WTC11 (cell line): ENCODE data around the gene NPL. TPM values are rescaled to one million over a fixed set of nuclear protein-coding genes. Genes with fewer than 3 reads are reported as not detected.

ENCODE experiments used
- ATAC-seq: fragments of 200-7000 bp; cut with Tn5 transposase; 2 replicates; pipeline ENCODE4 v1.10.0; 2021; ENCODE audit warnings: mild to moderate bottlenecking, moderate library complexity
- CTCF ChIA-PET: fragments of 300-600 bp; sonication (Branson Sonifier 250); formaldehyde crosslinking; loops from one replicate; lab custom pipeline; 2021; ENCODE audit warnings: antibody characterized with exemption; lab: Charles Lee
- POLR2A ChIA-PET: fragments of 350-600 bp; sonication (Branson Sonifier 250); formaldehyde crosslinking; loops from one replicate; lab custom pipeline; 2021; ENCODE audit warnings: antibody characterized with exemption; lab: Charles Lee
- DNase-seq: peaks from one replicate; pipeline ENCODE4 v3.0.0; 2021; ENCODE audit warnings: low spot score
- H3K27ac Mint-ChIP-seq: 2 replicates; pipeline ENCODE4 v1.8.0; 2021; ENCODE audit warnings: mixed read lengths
- H3K27me3 Mint-ChIP-seq: 2 replicates; pipeline ENCODE4 v1.8.0; 2021; ENCODE audit warnings: low read depth, mild to moderate bottlenecking, moderate library complexity, mixed read lengths
- H3K36me3 Mint-ChIP-seq: 2 replicates; pipeline ENCODE4 v1.8.0; 2021; ENCODE audit warnings: mixed read lengths
- H3K4me1 Mint-ChIP-seq: 2 replicates; pipeline ENCODE4 v1.8.0; 2022; ENCODE audit warnings: mixed read lengths
- H3K4me3 Mint-ChIP-seq: 2 replicates; pipeline ENCODE4 v1.8.0; 2021; ENCODE audit warnings: mild to moderate bottlenecking, moderate library complexity, mixed read lengths
- H3K9me3 Mint-ChIP-seq: 2 replicates; pipeline ENCODE4 v1.8.0; 2021; ENCODE audit warnings: mixed read lengths
- AR ChIP-seq: fragments of 250-450 bp; sonication (Bioruptor Pico); IDR thresholded peaks from 2 replicates; pipeline ENCODE4 v1.9.0; 2021; ENCODE audit warnings: mild to moderate bottlenecking
- ARID4B ChIP-seq: sonication (generic); formaldehyde crosslinking; IDR thresholded peaks from 2 replicates; pipeline ENCODE4 v1.8.0; 2023; ENCODE audit warnings: missing genetic modification reagents, mild to moderate bottlenecking, borderline replicate concordance
- ATF3 ChIP-seq: sonication (generic); formaldehyde crosslinking; conservative IDR thresholded peaks from 2 replicates; pipeline ENCODE4 v1.8.1; 2022; ENCODE audit warnings: mild to moderate bottlenecking, missing genetic modification reagents
- ATF6 ChIP-seq: sonication (generic); formaldehyde crosslinking; IDR thresholded peaks from 2 replicates; pipeline ENCODE4 v1.8.1; 2023; ENCODE audit warnings: mild to moderate bottlenecking, missing genetic modification reagents
- CTCF ChIP-seq: fragments of 200-600 bp; IDR thresholded peaks from 2 replicates; pipeline ENCODE4 v1.8.0; 2022; ENCODE audit warnings: antibody characterized with exemption
- ESRRA ChIP-seq: sonication (generic); formaldehyde crosslinking; IDR thresholded peaks from 2 replicates; pipeline ENCODE4 v1.8.1; 2022; ENCODE audit warnings: mild to moderate bottlenecking, missing genetic modification reagents, borderline replicate concordance
- FOXP1 ChIP-seq: sonication (generic); formaldehyde crosslinking; IDR thresholded peaks from 2 replicates; pipeline ENCODE4 v1.8.0; 2022; ENCODE audit warnings: missing genetic modification reagents, mild to moderate bottlenecking, moderate library complexity, borderline replicate concordance
- FOXP4 ChIP-seq: sonication (generic); formaldehyde crosslinking; IDR thresholded peaks from 2 replicates; pipeline ENCODE4 v1.8.0; 2022; ENCODE audit warnings: mild to moderate bottlenecking, missing genetic modification reagents
- GTF2I ChIP-seq: fragments of 250-450 bp; sonication (Bioruptor Pico); conservative IDR thresholded peaks from 2 replicates; pipeline ENCODE4 v1.4.0; 2021; ENCODE audit warnings: mild to moderate bottlenecking
- HMGA2 ChIP-seq: fragments of 250-450 bp; sonication (Bioruptor Pico); IDR thresholded peaks from 2 replicates; pipeline ENCODE4 v1.4.0; 2021; ENCODE audit warnings: mild to moderate bottlenecking, moderate library complexity
- HMGXB4 ChIP-seq: sonication (generic); formaldehyde crosslinking; IDR thresholded peaks from 2 replicates; pipeline ENCODE4 v1.8.1; 2023; ENCODE audit warnings: mild to moderate bottlenecking, moderate library complexity, missing genetic modification reagents
- MXD4 ChIP-seq: fragments of 250-450 bp; sonication (Bioruptor Pico); IDR thresholded peaks from 2 replicates; pipeline ENCODE4 v1.8.0; 2021; ENCODE audit warnings: mild to moderate bottlenecking, moderate library complexity, borderline replicate concordance
- NR3C1 ChIP-seq: sonication (generic); formaldehyde crosslinking; conservative IDR thresholded peaks from 2 replicates; pipeline ENCODE4 v1.8.1; 2023; ENCODE audit warnings: low read depth, mild to moderate bottlenecking, missing genetic modification reagents
- SMAD3 ChIP-seq: sonication (generic); formaldehyde crosslinking; IDR thresholded peaks from 2 replicates; pipeline ENCODE4 v1.8.0; 2022; ENCODE audit warnings: missing genetic modification reagents, mild to moderate bottlenecking, borderline replicate concordance
- SOX15 ChIP-seq: fragments of 250-450 bp; sonication (Bioruptor Pico); IDR thresholded peaks from 2 replicates; pipeline ENCODE4 v1.9.0; 2021; ENCODE audit warnings: mild to moderate bottlenecking
- SP1 ChIP-seq: sonication (generic); formaldehyde crosslinking; conservative IDR thresholded peaks from 2 replicates; pipeline ENCODE4 v1.8.1; 2022; ENCODE audit warnings: missing genetic modification reagents
- USF1 ChIP-seq: sonication (generic); formaldehyde crosslinking; IDR thresholded peaks from 2 replicates; pipeline ENCODE4 v1.8.0; 2022; ENCODE audit warnings: mild to moderate bottlenecking, missing genetic modification reagents
- ZBTB21 ChIP-seq: sonication (generic); formaldehyde crosslinking; IDR thresholded peaks from 2 replicates; pipeline ENCODE4 v1.8.1; 2023; ENCODE audit warnings: mild to moderate bottlenecking, missing genetic modification reagents, borderline replicate concordance
- total RNA-seq: library from RNA; stranded (reverse); gene quantifications from 3 replicates; pipeline ENCODE4 v1.2.3, GENCODE V29; 2021

The NPL gene
- total RNA-seq, 1 experiment from 2014 or later = 3.6 TPM

GRCh38 chr1:182765391-182765790, 24.2 kb upstream of the NPL start (continued):
- TF ChIP-seq HMGXB4 (CRISPR knock-in tag) = no peak
- no peak for TF ChIP-seq HMGA2 (CRISPR knock-in tag)
- no peak for TF ChIP-seq FOXP4 (CRISPR knock-in tag)
- TF ChIP-seq ZBTB21 (CRISPR knock-in tag) = no peak
- no peak for TF ChIP-seq USF1 (CRISPR knock-in tag)
- TF ChIP-seq SOX15 = no peak
- no peak for TF ChIP-seq ARID4B
- no peak for TF ChIP-seq SP1 (CRISPR knock-in tag)

- no peak overlapping the region for H3K4me3 Mint-ChIP-seq
- ChIA-PET POLR2A (no interaction called here), CTCF (interaction anchor here (1.2 kb wide), 1 partner anchor 17 kb away, joined by 4 read pairs; no protein-coding TSS in a partner anchor)
- no peaks in the 10 kb centered on the region for H3K27me3 Mint-ChIP-seq
- DNase-seq (no peak), ATAC-seq (no peak)
- peaks cover 16% of the 10 kb centered on the region for H3K9me3 Mint-ChIP-seq
- peaks cover 26% of the 10 kb centered on the region for H3K4me1 Mint-ChIP-seq
- H3K27ac Mint-ChIP-seq = no peak overlapping the region
- peaks cover 14% of the 10 kb centered on the region for H3K36me3 Mint-ChIP-seq
- no peak for TF ChIP-seq CTCF
- no peak for TF ChIP-seq ATF6 (CRISPR knock-in tag)
- no peak for TF ChIP-seq FOXP1 (CRISPR knock-in tag)
- no peak for TF ChIP-seq NR3C1
- TF ChIP-seq AR (CRISPR knock-in tag) = no peak
- no peak for TF ChIP-seq MXD4
- TF ChIP-seq ATF3 = no peak
- TF ChIP-seq GTF2I = no peak
- TF ChIP-seq USF1 (CRISPR knock-in tag) = no peak
- no peak for TF ChIP-seq HMGA2 (CRISPR knock-in tag)
- no peak for TF ChIP-seq SMAD3 (CRISPR knock-in tag)
- TF ChIP-seq ESRRA (CRISPR knock-in tag) = no peak
These were observed 23.5 kb upstream of the NPL start for GRCh38 chr1:182766050-182766449.
